NB4 (cell line): ENCODE results near the gene GARS1.

Experiments
- CTCF ChIP-seq: IDR thresholded peaks from one replicate; pipeline ENCODE4 v1.5.1; 2012; ENCODE audit warnings: low read depth, low read length
- MYC ChIP-seq: IDR thresholded peaks from 2 replicates; pipeline ENCODE4 v1.6.1; 2011; ENCODE audit warnings: low read depth, low read length
- POLR2A ChIP-seq: IDR thresholded peaks from 2 replicates; pipeline ENCODE4 v1.6.1; 2011; ENCODE audit warnings: mild to moderate bottlenecking; ENCODE audit not compliant: insufficient read length; ENCODE audit errors: extremely low read depth
- TF ChIP-seq, protein P1 (sequence below): IDR thresholded peaks from 2 replicates; pipeline ENCODE4 v1.6.1; 2011; ENCODE audit warnings: low read depth, low read length

DNA sequence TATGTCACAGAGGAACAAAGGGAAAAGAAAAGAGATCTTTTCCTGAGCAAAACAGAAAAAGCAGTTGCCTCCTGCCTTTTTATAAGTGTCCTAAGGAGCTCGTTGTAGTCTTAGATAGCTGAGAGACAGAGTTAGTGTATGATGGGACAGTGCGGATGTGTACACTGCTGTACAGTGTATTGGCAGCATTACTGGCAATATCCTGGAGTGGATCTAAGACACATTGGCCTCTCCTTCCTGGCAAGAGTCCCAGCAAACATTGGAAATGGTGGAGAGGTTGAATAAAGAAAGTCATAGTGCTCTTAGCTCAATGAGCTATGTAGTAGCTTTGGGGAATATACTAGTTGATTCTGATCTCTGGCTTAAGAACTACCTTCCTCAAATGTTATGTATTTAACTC is 22.7 kb downstream of the GARS1 start:
- TF ChIP-seq CTCF (no peak), POLR2A (no peak), MYC (no peak)
- TF ChIP-seq, protein P1, sequence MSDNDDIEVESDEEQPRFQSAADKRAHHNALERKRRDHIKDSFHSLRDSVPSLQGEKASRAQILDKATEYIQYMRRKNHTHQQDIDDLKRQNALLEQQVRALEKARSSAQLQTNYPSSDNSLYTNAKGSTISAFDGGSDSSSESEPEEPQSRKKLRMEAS = no peak
